OCI-LY1 (cell line): ENCODE data around the gene LAPTM5.

Source experiments
- EZH2 ChIP-seq: fragments of 200-600 bp; sonication (generic), shearing (Covaris generic); IDR thresholded peaks from 2 replicates; pipeline ENCODE4 v1.8.0; 2017; ENCODE audit warnings: borderline replicate concordance, mixed run types, mild to moderate bottlenecking, antibody characterized with exemption, low read length, moderate library complexity, mixed read lengths
- TF ChIP-seq, protein P1 (sequence below): fragments of 200-600 bp; sonication (generic), shearing (Covaris generic); IDR thresholded peaks from 2 replicates; pipeline ENCODE4 v1.5.1; 2017; ENCODE audit warnings: mild to moderate bottlenecking, antibody characterized with exemption, low read length, moderate library complexity, mixed read lengths

DNA sequence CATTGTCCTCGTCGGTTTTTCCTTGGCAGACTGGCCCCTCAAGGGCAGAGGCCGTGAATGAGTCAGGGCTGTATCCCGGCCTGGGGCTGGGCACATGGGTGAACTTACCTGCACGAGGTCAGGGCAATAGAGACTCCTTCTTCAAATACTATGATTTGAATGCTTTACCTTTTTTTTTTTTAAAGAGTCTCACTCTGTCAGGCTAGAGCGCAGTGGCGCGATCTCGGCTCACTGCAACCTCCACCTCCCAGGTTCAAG, 5.0 kb downstream of the LAPTM5 start:
- TF ChIP-seq, protein P1, sequence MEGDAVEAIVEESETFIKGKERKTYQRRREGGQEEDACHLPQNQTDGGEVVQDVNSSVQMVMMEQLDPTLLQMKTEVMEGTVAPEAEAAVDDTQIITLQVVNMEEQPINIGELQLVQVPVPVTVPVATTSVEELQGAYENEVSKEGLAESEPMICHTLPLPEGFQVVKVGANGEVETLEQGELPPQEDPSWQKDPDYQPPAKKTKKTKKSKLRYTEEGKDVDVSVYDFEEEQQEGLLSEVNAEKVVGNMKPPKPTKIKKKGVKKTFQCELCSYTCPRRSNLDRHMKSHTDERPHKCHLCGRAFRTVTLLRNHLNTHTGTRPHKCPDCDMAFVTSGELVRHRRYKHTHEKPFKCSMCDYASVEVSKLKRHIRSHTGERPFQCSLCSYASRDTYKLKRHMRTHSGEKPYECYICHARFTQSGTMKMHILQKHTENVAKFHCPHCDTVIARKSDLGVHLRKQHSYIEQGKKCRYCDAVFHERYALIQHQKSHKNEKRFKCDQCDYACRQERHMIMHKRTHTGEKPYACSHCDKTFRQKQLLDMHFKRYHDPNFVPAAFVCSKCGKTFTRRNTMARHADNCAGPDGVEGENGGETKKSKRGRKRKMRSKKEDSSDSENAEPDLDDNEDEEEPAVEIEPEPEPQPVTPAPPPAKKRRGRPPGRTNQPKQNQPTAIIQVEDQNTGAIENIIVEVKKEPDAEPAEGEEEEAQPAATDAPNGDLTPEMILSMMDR: no peak
- no peak for TF ChIP-seq EZH2
